ENCODE measurements around the gene APOL5.

The APOL5 gene

GRCh38 chr22:35739076-35739930 lies 21.6 kb downstream of the APOL5 start:
- Histone ChIP-seq H3K36me3 (ENCODE audit: low read length) (peaks cover 5% of the 10 kb centered on the region), H3K9me2 (replicated peaks; ENCODE audit: insufficient read depth, low read length) (no peaks in the 10 kb centered on the region), H3K9me3 (ENCODE audit: insufficient read depth, low read length) (no peaks in the 10 kb centered on the region)

GRCh38 chr22:35739931-35740380 lies 22.3 kb downstream of the APOL5 start:
- Histone ChIP-seq H3K27me3 (ENCODE audit: low read length) (no peaks in the 10 kb centered on the region), H3K36me3 (ENCODE audit: low read length) (peaks cover 5% of the 10 kb centered on the region), H3K9me3 (ENCODE audit: insufficient read depth, low read length) (no peaks in the 10 kb centered on the region), H3K79me2 (ENCODE audit: insufficient read depth, low read length) (peaks cover 6% of the 10 kb centered on the region), H3K4me3 (ENCODE audit: insufficient read depth, low read length, poor library complexity, severe bottlenecking) (no peak overlapping the region), H3F3A (ENCODE audit: insufficient read depth) (peaks cover 47% of the 10 kb centered on the region), H3K27ac (ENCODE audit: low read depth, low read length) (0 out of 2 replicates have a peak overlapping the region, but pooled peaks have one; percentile 34), H2AFZ (ENCODE audit: low read depth, low read length, severe bottlenecking) (no peak overlapping the region), H3K9me2 (replicated peaks; ENCODE audit: insufficient read depth, low read length) (no peaks in the 10 kb centered on the region), H3K9ac (ENCODE audit: low read length) (no peak overlapping the region), H3K4me2 (ENCODE audit: low read depth, low read length, poor library complexity, severe bottlenecking) (no peak overlapping the region), H4K20me1 (ENCODE audit: low read depth, low read length) (no peaks in the 10 kb centered on the region)
- TF ChIP-seq EZH2phosphoT487 (conservative IDR thresholded peaks at IDR 0.05; ENCODE audit: low read length) (no peak), CTCF (IDR thresholded peaks at IDR 0.05; ENCODE audit: insufficient read depth, low read length, poor library complexity, severe bottlenecking) (no peak)

More at GRCh38 chr22:35739076-35739930, 21.6 kb downstream of the APOL5 start:
- Histone ChIP-seq H4K20me1 (ENCODE audit: low read depth, low read length) (no peaks in the 10 kb centered on the region), H3K79me2 (ENCODE audit: insufficient read depth, low read length) (no peaks in the 10 kb centered on the region; the same call in 1 of the 2 replicates), H3F3A (ENCODE audit: insufficient read depth) (peaks cover 41% of the 10 kb centered on the region), H2AFZ (ENCODE audit: low read depth, low read length, severe bottlenecking) (no peak overlapping the region), H3K4me3 (ENCODE audit: insufficient read depth, low read length, poor library complexity, severe bottlenecking) (no peak overlapping the region), H3K27me3 (ENCODE audit: low read length) (no peaks in the 10 kb centered on the region), H3K4me2 (ENCODE audit: low read depth, low read length, poor library complexity, severe bottlenecking) (no peak overlapping the region), H3K9ac (ENCODE audit: low read length) (no peak overlapping the region), H3K27ac (ENCODE audit: low read depth, low read length) (no peak overlapping the region)
- TF ChIP-seq EZH2phosphoT487 (conservative IDR thresholded peaks at IDR 0.05; ENCODE audit: low read length) (no peak), CTCF (IDR thresholded peaks at IDR 0.05; ENCODE audit: insufficient read depth, low read length, poor library complexity, severe bottlenecking) (no peak)

GRCh38 chr22:35740616-35741015 lies 22.9 kb downstream of the APOL5 start:
- H3K36me3 ChIP-seq (ENCODE audit: low read length): peaks cover 5% of the 10 kb centered on the region
- H3K4me2 ChIP-seq (ENCODE audit: low read depth, low read length, poor library complexity, severe bottlenecking): no peak overlapping the region
- H3K4me3 ChIP-seq (ENCODE audit: insufficient read depth, low read length, poor library complexity, severe bottlenecking): no peak overlapping the region
- no peak overlapping the region for H2AFZ ChIP-seq (ENCODE audit: low read depth, low read length, severe bottlenecking)
- no peaks in the 10 kb centered on the region for H3K27me3 ChIP-seq (ENCODE audit: low read length)
- no peaks in the 10 kb centered on the region for H3K9me3 ChIP-seq (ENCODE audit: insufficient read depth, low read length)
- H3K27ac ChIP-seq (ENCODE audit: low read depth, low read length): peak overlapping the region; percentile 34; the same call in 1 of the 2 replicates
- no peak overlapping the region for H3K9ac ChIP-seq (ENCODE audit: low read length)
- peaks cover 12% of the 10 kb centered on the region for H3K79me2 ChIP-seq (ENCODE audit: insufficient read depth, low read length)
- H4K20me1 ChIP-seq (ENCODE audit: low read depth, low read length): no peaks in the 10 kb centered on the region
- TF ChIP-seq CTCF (IDR thresholded peaks at IDR 0.05; ENCODE audit: insufficient read depth, low read length, poor library complexity, severe bottlenecking): no peak
- no peak for TF ChIP-seq EZH2phosphoT487 (conservative IDR thresholded peaks at IDR 0.05; ENCODE audit: low read length)
- H3K9me2 ChIP-seq (replicated peaks; ENCODE audit: insufficient read depth, low read length): no peaks in the 10 kb centered on the region
- H3F3A ChIP-seq (ENCODE audit: insufficient read depth): peaks cover 51% of the 10 kb centered on the region

Data from SU-DHL-6 (cell line).